GM12892 (cell line): ENCODE data around the gene ABI3BP.

Experiments used
- DNase-seq: peaks from one replicate; pipeline ENCODE4 v3.0.0; 2011; ENCODE audit not compliant: insufficient read length
- FAIRE-seq: peaks from 2 replicates; lab custom pipeline; 2011; peaks lifted over from hg19 to GRCh38; lab: Jason Lieb, UNC
- POLR2A ChIP-seq: IDR thresholded peaks from 2 replicates; pipeline ENCODE4 v1.6.1; 2011; ENCODE audit warnings: low read depth, low read length, control low read depth
- POLR2AphosphoS5 ChIP-seq: IDR thresholded peaks from 2 replicates; pipeline ENCODE4 v1.6.1; 2011; ENCODE audit warnings: low read depth, low read length, control low read depth
- TAF1 ChIP-seq: IDR thresholded peaks from 2 replicates; pipeline ENCODE4 v1.6.1; 2011; ENCODE audit warnings: low read depth, mild to moderate bottlenecking, control low read depth, low read length, borderline replicate concordance

ABI3BP gene

DNA sequence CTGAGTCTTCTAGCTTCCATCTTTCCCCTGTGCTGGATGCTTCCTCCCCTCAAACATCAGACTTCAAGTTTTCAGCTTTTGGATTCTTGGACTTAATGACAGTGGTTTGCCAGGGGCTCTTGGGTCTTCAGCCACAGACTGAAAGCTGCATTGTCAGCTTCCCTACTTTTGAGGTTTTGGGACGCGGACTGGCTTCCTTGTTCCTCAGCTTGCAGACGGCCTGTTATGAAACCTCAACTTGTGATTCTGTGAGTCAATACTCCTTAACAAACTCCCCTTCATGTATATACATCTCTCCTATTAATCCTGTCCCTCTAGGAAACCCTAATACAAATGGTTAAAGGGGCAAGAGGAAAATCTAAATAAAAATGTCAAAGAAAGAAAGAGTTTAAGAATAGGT lies 100.1 kb downstream of the ABI3BP start:
- TF ChIP-seq TAF1: no peak
- no peak for TF ChIP-seq POLR2A
- no peak for TF ChIP-seq POLR2AphosphoS5
- DNase-seq (no peak), FAIRE-seq (no peak)

DNA sequence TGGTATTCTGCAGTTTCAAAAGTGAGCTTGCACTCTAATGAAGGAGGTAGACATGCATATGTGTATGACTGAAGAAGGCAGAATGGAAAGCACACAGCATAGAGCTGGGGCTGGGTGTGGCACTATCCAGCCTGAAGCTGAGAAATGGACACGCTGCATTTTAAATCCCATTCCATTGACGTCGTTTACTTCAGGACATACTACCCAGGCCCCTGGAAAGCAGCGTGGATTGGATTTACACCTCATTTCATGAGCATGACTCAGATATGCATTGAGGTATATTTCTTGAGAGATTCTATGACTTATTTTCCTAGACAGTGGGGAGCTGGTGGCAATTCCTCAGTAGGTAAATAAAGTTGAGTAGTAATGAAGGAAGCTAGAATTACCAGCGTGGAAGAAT lies 101.4 kb downstream of the ABI3BP start:
- TF ChIP-seq POLR2A: no peak
- DNase-seq: no peak
- no peak for FAIRE-seq

DNA sequence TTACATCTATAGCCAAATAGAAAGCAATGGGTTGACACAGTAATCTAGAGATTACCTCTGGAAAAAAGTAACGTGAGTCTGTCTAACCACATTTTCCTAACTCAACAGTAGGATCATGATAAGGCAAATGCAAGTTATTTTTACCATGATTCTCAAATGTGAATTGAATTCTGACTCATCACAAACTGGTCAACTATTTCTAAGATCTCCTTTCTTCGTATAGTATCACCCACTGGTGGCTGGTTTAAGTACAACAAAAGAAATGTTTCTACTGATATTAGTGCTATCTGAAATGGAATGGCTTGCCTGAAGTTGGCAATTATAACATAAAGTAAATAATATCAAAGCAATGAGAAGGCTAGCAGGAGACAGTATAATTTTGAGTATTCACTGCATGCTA lies 102.2 kb downstream of the ABI3BP start:
- no peak for DNase-seq
- FAIRE-seq: no peak
- no peak for TF ChIP-seq TAF1
- no peak for TF ChIP-seq POLR2AphosphoS5
- no peak for TF ChIP-seq POLR2A

DNA sequence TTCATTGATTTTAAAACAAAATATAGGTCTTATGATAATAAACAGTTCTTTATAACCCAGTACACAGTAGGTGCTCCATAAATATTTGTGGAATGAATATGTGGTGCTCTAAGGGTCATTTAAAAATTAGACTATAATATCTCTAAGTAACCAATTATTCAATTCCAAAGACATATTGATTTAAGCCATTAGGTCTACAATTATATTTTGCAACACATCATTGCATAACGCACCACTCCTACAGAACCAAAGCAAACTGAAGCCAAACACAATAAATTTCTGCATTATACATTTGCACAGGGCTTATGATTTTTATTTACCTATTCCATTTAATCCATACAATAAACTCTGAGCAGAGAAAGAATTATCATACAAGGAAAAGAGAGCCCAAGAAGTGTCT lies 104.3 kb downstream of the ABI3BP start:
- TF ChIP-seq TAF1 (no peak), POLR2AphosphoS5 (no peak), POLR2A (no peak)
- FAIRE-seq (no peak), DNase-seq (no peak)

DNA sequence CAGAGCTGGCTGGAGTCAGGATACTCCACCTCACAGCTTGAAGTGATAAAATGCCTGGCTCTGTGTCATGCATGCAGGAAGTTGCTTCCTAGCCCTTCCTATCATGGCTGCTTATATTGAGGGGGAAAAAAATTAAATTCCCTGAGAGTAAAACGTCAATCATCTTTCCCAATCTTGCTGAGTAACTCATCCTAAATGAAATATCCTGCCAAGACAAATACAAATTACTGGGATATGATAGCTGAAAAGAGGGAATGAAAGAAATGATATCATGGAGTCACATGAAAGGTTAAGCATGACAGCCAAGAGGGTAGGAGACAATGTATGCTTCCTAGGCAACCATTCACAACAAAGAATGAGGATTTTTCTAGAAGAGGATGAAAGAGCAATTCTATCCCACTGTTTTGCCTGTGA lies 110.6 kb downstream of the ABI3BP start:
- TF ChIP-seq POLR2A: no peak
- TF ChIP-seq POLR2AphosphoS5: no peak
- TF ChIP-seq TAF1: no peak
- no peak for DNase-seq
- no peak for FAIRE-seq

DNA sequence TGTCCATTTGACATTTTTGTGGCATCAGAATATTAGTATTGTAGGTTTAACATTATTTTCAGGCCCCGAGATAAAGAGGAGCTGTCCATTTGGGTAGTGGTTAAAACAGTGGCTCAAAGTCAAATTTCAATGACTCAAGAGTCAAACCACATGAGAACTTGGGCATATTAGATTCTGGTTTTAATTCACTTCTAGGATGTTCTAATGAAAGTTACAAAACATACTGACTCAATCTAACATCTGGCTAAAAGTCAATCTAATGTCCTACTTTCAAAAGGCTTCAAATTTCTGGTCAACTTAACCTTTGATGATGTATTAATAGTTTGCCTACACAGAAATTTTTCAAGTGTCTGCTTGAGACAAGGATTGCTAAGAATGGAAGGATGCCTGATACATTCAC lies 112.4 kb downstream of the ABI3BP start:
- DNase-seq (no peak), FAIRE-seq (no peak)
- no peak for TF ChIP-seq TAF1
- no peak for TF ChIP-seq POLR2A
- no peak for TF ChIP-seq POLR2AphosphoS5

DNA sequence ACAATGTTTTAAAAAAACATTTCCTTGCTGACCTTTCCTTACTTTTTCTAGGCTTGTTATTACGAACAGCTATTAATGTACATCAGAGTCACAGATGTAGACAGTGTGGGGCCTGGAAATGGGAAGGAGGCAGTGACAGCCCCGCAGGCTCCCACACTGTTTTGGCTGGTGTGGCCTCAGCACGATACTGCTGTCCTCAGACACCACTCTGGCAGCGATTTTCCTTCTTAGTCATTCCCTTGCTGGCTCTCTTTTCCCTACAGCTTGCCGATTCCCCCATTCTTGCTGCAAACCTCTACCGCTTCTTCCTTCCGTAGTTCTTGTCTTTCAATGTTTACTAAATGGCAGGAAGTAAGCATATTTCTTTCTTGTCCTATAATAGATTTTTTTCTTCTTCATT lies 113.1 kb downstream of the ABI3BP start:
- TF ChIP-seq TAF1: no peak
- no peak for TF ChIP-seq POLR2A
- no peak for TF ChIP-seq POLR2AphosphoS5
- no peak for FAIRE-seq
- DNase-seq: no peak

DNA sequence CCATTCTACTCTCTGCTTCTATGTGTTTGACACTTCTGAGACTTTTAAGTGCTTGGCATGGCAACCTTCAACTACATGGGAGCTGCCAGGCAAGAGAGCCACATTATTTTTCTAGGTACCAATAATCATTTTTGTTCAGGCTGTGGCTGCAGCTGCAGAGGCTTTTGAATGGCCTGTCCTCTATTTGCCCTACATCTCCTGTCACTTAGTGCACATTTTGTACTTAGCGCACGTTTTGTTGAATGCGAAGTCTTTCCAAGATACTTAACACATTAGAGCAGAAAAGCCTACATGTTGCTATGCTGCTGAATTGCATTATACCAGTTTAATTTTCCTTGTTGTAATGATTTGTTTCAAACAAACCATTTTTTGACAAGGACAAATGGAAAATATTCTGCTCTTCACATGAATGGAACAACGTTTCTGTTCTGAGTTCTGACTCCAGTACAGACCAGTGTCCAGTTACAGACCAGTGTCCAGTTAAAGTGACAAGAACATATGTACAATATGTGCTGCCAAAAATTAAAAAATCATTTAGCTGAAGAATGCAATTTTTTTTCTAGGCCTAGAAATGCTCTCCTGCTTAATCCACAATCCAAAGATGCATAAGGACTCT lies 113.9 kb downstream of the ABI3BP start:
- FAIRE-seq (no peak), DNase-seq (no peak)
- TF ChIP-seq POLR2AphosphoS5 (no peak), TAF1 (no peak), POLR2A (no peak)

DNA sequence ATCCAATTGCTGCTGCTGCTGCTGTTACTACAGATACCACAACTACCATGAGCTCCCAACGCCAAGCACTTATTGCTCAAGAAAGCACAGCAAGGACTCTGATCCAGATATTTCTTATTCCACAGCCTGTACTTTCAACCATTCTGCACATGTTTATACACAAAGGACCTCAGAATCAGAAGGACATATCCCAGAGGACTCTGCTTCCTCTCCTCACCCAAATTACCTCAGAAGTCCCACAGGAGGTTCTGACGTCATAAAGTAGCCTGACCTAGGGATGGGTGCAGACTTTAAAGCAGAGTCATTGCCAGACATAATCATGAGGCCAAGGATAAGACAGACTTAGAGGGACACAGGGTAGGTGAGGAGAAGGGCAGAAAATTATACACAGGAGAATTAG lies 115.9 kb downstream of the ABI3BP start:
- no peak for TF ChIP-seq TAF1
- no peak for TF ChIP-seq POLR2AphosphoS5
- TF ChIP-seq POLR2A: no peak
- DNase-seq (no peak), FAIRE-seq (no peak)

DNA sequence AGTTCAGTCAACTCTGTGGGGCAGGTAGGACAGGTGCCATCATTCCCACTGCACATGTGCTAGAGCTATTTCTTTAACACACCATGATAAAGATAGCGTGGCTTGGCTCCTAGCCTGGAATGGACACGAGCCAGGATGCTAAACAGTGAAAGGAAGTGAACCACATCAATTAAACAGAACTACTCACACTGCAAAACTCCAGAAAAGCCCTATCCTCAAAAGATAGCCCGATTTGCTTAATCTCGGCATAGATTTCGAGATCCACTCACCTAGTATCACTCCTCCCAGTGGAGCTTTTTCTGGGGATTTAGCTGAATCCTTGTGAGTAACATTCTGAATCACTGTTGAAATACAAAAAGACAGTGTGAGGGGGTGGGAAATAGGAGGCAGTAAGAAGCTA lies 118.0 kb downstream of the ABI3BP start:
- no peak for DNase-seq
- FAIRE-seq: no peak
- TF ChIP-seq TAF1 (no peak), POLR2AphosphoS5 (no peak), POLR2A (no peak)

DNA sequence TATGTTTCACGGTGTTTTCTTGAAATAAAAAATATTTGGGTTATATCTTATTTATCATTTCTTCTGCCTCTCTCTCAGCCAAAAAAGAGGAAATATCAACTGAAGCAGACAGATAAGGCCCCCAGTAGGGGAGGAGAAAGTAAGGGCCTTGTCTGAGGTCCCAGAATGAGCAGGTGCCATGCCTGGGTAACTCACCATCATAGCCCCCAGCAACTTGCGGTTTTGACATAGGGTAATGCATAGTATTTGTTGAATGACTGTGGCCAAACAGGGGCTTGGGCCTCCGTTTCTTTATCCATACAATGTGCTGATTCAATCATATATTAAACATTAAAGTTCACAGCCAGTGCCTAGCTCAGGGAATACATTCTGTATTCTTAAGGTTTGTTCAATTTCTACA lies 119.6 kb downstream of the ABI3BP start:
- TF ChIP-seq POLR2A: no peak
- TF ChIP-seq TAF1: no peak
- no peak for TF ChIP-seq POLR2AphosphoS5
- FAIRE-seq (no peak), DNase-seq (no peak)

DNA sequence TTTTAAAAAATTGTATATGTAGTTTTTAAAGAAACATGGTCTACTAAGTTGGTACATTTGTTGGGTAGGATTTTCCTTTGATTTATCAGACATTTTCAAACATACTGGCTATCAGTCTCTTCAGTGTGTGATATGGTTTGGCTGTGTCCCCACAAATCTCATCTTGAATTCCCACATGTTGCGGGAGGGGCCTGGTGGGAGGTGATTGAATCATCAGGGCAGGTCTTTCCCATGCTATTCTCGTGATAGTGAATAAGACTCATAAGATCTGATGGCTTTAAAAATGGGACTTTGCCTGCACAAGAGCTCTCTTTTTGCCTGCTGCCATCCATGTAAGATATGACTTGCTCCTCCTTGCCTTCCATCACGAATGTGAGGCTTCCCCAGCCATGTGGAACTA lies 121.9 kb downstream of the ABI3BP start:
- no peak for FAIRE-seq

More for the DNA sequence above, 121.9 kb downstream of the ABI3BP start:
- DNase-seq: no peak
- no peak for TF ChIP-seq POLR2AphosphoS5
- TF ChIP-seq TAF1: no peak
- no peak for TF ChIP-seq POLR2A
